Mesodermal cell (in vitro differentiated cells): ENCODE results near the gene GFM1.

ENCODE experiments used
- H3K27ac ChIP-seq: 2 replicates; pipeline ENCODE4 v1.7.0; 2013; ENCODE audit warnings: mild to moderate bottlenecking, low read depth, low read length, moderate library complexity; ENCODE audit not compliant: severe bottlenecking
- H3K36me3 ChIP-seq: 2 replicates; pipeline ENCODE4 v1.7.1; 2013; ENCODE audit warnings: mild to moderate bottlenecking, low read length, moderate library complexity; ENCODE audit not compliant: control insufficient read depth, insufficient read depth
- H3K4me1 ChIP-seq: one replicate; pipeline ENCODE4 v1.7.1; 2013; ENCODE audit warnings: mild to moderate bottlenecking, low read length; ENCODE audit not compliant: insufficient read depth, control insufficient read depth, poor library complexity, severe bottlenecking
- H3K4me3 ChIP-seq: 2 replicates; pipeline ENCODE4 v1.7.0; 2013; ENCODE audit warnings: low read length, control low read depth, mild to moderate bottlenecking; ENCODE audit not compliant: insufficient read depth, poor library complexity, severe bottlenecking; ENCODE audit errors: extremely low read depth
- H3K9me3 ChIP-seq: 2 replicates; pipeline ENCODE4 v1.7.1; 2013; ENCODE audit warnings: mild to moderate bottlenecking, low read length, moderate library complexity; ENCODE audit not compliant: control insufficient read depth
- WGBS, 2 experiments: methylation state at CpG; one replicate each; pipeline ENCODE4 v1.1.5; 2013; ENCODE audit warnings: missing lambda C conversion rate in 2 of 2; ENCODE audit not compliant: insufficient coverage in 2 of 2; 5-methylcytosine and 5-hydroxymethylcytosine counted together

Gene GFM1

GRCh38 chr3:158702815-158703481 is 58.6 kb downstream of the GFM1 start:
- Histone ChIP-seq H3K9me3 (no peaks in the 10 kb centered on the region), H3K4me3 (no peak overlapping the region), H3K27ac (no peak overlapping the region), H3K36me3 (peaks cover 19% of the 10 kb centered on the region), H3K4me1 (peaks cover 9% of the 10 kb centered on the region)
- 82 to 92% methylated on average over 3 to 4 of the region's 4 CpGs for WGBS, 2 experiments

GRCh38 chr3:158703566-158703965 is 59.2 kb downstream of the GFM1 start:
- no peaks in the 10 kb centered on the region for H3K9me3 ChIP-seq
- H3K36me3 ChIP-seq = peaks cover 23% of the 10 kb centered on the region
- no CpG with 5 or more reads among the region's 1 CpG for WGBS, 2 experiments
- no peak overlapping the region for H3K27ac ChIP-seq
- no peak overlapping the region for H3K4me3 ChIP-seq
- peaks cover 9% of the 10 kb centered on the region for H3K4me1 ChIP-seq

GRCh38 chr3:158709666-158710083 is 65.3 kb downstream of the GFM1 start:
- 74 to 83% methylated on average over 3 of the region's 4 CpGs for WGBS, 2 experiments
- Histone ChIP-seq H3K4me1 (peaks cover 31% of the 10 kb centered on the region), H3K4me3 (no peak overlapping the region), H3K9me3 (no peaks in the 10 kb centered on the region), H3K27ac (peak overlapping the region; percentile 80), H3K36me3 (peaks cover 27% of the 10 kb centered on the region)

- Histone ChIP-seq H3K36me3 (peaks cover 25% of the 10 kb centered on the region), H3K27ac (no peak overlapping the region), H3K9me3 (no peaks in the 10 kb centered on the region), H3K4me3 (no peak overlapping the region), H3K4me1 (peaks cover 31% of the 10 kb centered on the region)
- 80% methylated on average over 1 of the region's 4 CpGs; no CpG with 5 or more reads in 1 of the 2 experiments for WGBS, 2 experiments
Measured at GRCh38 chr3:158710601-158711000, 66.3 kb downstream of the GFM1 start.

GRCh38 chr3:158711886-158712285 is 67.6 kb downstream of the GFM1 start:
- Histone ChIP-seq H3K36me3 (peaks cover 22% of the 10 kb centered on the region), H3K4me3 (no peak overlapping the region), H3K4me1 (peaks cover 38% of the 10 kb centered on the region), H3K27ac (peak overlapping the region; percentile 82), H3K9me3 (no peaks in the 10 kb centered on the region)
- WGBS, 2 experiments = 100% methylated on average over 1 of the region's 1 CpG; no CpG with 5 or more reads in 1 of the 2 experiments

GRCh38 chr3:158712443-158712842 is 68.1 kb downstream of the GFM1 start:
- H3K4me3 ChIP-seq = no peak overlapping the region
- peaks cover 17% of the 10 kb centered on the region for H3K36me3 ChIP-seq
- no CpG with 5 or more reads among the region's 1 CpG for WGBS, 2 experiments
- peaks cover 44% of the 10 kb centered on the region for H3K4me1 ChIP-seq
- no peaks in the 10 kb centered on the region for H3K9me3 ChIP-seq
- H3K27ac ChIP-seq = peak overlapping the region; percentile 82

- Histone ChIP-seq H3K4me3 (no peak overlapping the region), H3K36me3 (peaks cover 12% of the 10 kb centered on the region), H3K9me3 (no peaks in the 10 kb centered on the region), H3K4me1 (peaks cover 46% of the 10 kb centered on the region), H3K27ac (peak overlapping the region; percentile 82)
- 47 to 55% methylated on average over 8 to 9 of the region's 9 CpGs for WGBS, 2 experiments
Measured at GRCh38 chr3:158713094-158713499, 68.8 kb downstream of the GFM1 start.

- Histone ChIP-seq H3K27ac (no peak overlapping the region), H3K36me3 (peaks cover 19% of the 10 kb centered on the region), H3K4me1 (peaks cover 38% of the 10 kb centered on the region), H3K4me3 (no peak overlapping the region), H3K9me3 (no peaks in the 10 kb centered on the region)
- WGBS, 2 experiments = 100% methylated on average over 1 of the region's 2 CpGs; no CpG with 5 or more reads in 1 of the 2 experiments
Measured at GRCh38 chr3:158717576-158717975, 73.2 kb downstream of the GFM1 start.

GRCh38 chr3:158718490-158719170 is 74.3 kb downstream of the GFM1 start:
- Histone ChIP-seq H3K9me3 (no peaks in the 10 kb centered on the region), H3K4me3 (no peak overlapping the region), H3K36me3 (peaks cover 19% of the 10 kb centered on the region), H3K4me1 (peaks cover 27% of the 10 kb centered on the region), H3K27ac (no peak overlapping the region)
- 96 to 100% methylated on average over 2 to 4 of the region's 5 CpGs for WGBS, 2 experiments

- H3K27ac ChIP-seq = no peak overlapping the region
- peaks cover 19% of the 10 kb centered on the region for H3K36me3 ChIP-seq
- no CpG with 5 or more reads among the region's 1 CpG for WGBS, 2 experiments
- H3K4me3 ChIP-seq = no peak overlapping the region
- H3K4me1 ChIP-seq = peaks cover 11% of the 10 kb centered on the region
- no peaks in the 10 kb centered on the region for H3K9me3 ChIP-seq
Measured at GRCh38 chr3:158722108-158722507, 77.8 kb downstream of the GFM1 start.

- WGBS, 2 experiments = 89 to 97% methylated on average over 5 to 7 of the region's 7 CpGs
- no peak overlapping the region for H3K4me3 ChIP-seq
- peaks cover 19% of the 10 kb centered on the region for H3K36me3 ChIP-seq
- H3K27ac ChIP-seq = no peak overlapping the region
- no peaks in the 10 kb centered on the region for H3K9me3 ChIP-seq
- peaks cover 3% of the 10 kb centered on the region for H3K4me1 ChIP-seq
Measured at GRCh38 chr3:158723991-158724390, 79.7 kb downstream of the GFM1 start.
